ENCODE data around the gene PRPF38B. TPM values are rescaled to one million over a fixed set of nuclear protein-coding genes. Genes with fewer than 3 reads are reported as not detected.
"Not testable (repeated sequence)": the region's sequence is repeated elsewhere in the genome, so short reads cannot be mapped to it uniquely, and the experiment has no call there.

Gene PRPF38B
- total and polyA plus RNA-seq, 2 of the 4 experiments (the other 2 are of a cell fraction): 9.0 to 19.3 TPM

- TF ChIP-seq MAFK (IDR thresholded peaks at IDR 0.05; ENCODE audit: low read depth, low read length): no peak
These were observed 9.2 kb downstream of the PRPF38B start (continued) for GRCh38 chr1:108701176-108701849.

GRCh38 chr1:108702109-108702508, 10.0 kb downstream of the PRPF38B start:
- H4K91ac ChIP-seq (ENCODE audit: insufficient read depth, low read depth, low read length); H2AFZ ChIP-seq (replicated peaks; ENCODE audit: low read length, poor library complexity); H2BK20ac ChIP-seq (ENCODE audit: low read depth, low read length); H3K18ac ChIP-seq (ENCODE audit: low read depth, low read length); H3K56ac ChIP-seq (ENCODE audit: extremely low read depth, insufficient read depth, low read length); H2AK5ac ChIP-seq (ENCODE audit: low read depth, low read length); ATAC-seq (ENCODE audit: low read depth); H3K4ac ChIP-seq (ENCODE audit: low read depth, low read length); H3K4me2 ChIP-seq (ENCODE audit: low read depth, low read length); H4K5ac ChIP-seq (ENCODE audit: low read depth, low read length); H3K4me3 ChIP-seq (ENCODE audit: insufficient read depth, low read depth, low read length); H2BK120ac ChIP-seq (ENCODE audit: low read depth, low read length); H4K20me1 ChIP-seq (ENCODE audit: insufficient read depth, low read length); H4K8ac ChIP-seq (ENCODE audit: low read depth in 2 of 2, low read length in 2 of 2); H3K23ac ChIP-seq (ENCODE audit: low read depth, low read length); H2BK15ac ChIP-seq (ENCODE audit: low read depth, low read length); in situ Hi-C loops (cut with MboI; ENCODE audit: low sequenced_read_pairs); H3K4me1 ChIP-seq (ENCODE audit: control insufficient read depth, insufficient read depth, low read length); intact Hi-C loops (cut with micrococcal nuclease); H3K9me1 ChIP-seq (ENCODE audit: insufficient read depth, low read length); POLR2A ChIA-PET (ENCODE audit: unreplicated experiment); H3K14ac ChIP-seq (replicated peaks; ENCODE audit: low read depth, low read length); dilution Hi-C loops (cut with HindIII; ENCODE audit: low sequenced_read_pairs, unreplicated experiment); H3K9ac ChIP-seq (ENCODE audit: low read depth, low read length); BruUV-seq (replicated peaks); H2BK5ac ChIP-seq (ENCODE audit: low read depth, low read length, poor library complexity, severe bottlenecking); H3K27me3 ChIP-seq (ENCODE audit: control insufficient read depth, insufficient read depth, low read length); H3K9me3 ChIP-seq (ENCODE audit: control insufficient read depth, insufficient read depth, low read length); H3K27ac ChIP-seq (ENCODE audit: insufficient read depth, low read length); DNase-seq; H2AK9ac ChIP-seq (replicated peaks; ENCODE audit: low read depth, low read length, poor library complexity): not testable (repeated sequence)
- no CpG with 5 or more reads among the region's 6 CpGs for WGBS, 2 experiments (ENCODE audit: extremely low coverage in 2 of 2, insufficient read length in 1 of 2)
- CTCF ChIA-PET: interaction anchor here (0.6 kb wide), 1 partner anchor 21 kb away, joined by 3 read pairs; no protein-coding TSS in a partner anchor
- Histone ChIP-seq H3K79me1 (ENCODE audit: low read depth in 1 of 2, low read length in 2 of 2) (peaks cover 7 to 16% of the 10 kb centered on the region in 2 experiments), H3K36me3 (ENCODE audit: control insufficient read depth, insufficient read depth, low read length) (peaks cover 21% of the 10 kb centered on the region)

All from IMR-90 (cell line).